GM18505 (cell line): ENCODE data around the gene NOC4L.

Experiments used
- ATAC-seq: cut with Tn5 transposase; IDR thresholded peaks from one replicate; pipeline ENCODE4 v1.9.1; 2021; ENCODE audit not compliant: unreplicated experiment
- POLR2A ChIP-seq: IDR thresholded peaks from 4 replicates; pipeline ENCODE4 v1.6.1; 2011; ENCODE audit warnings: borderline replicate concordance; ENCODE audit not compliant: insufficient read depth, insufficient read length; ENCODE audit errors: extremely low read depth

NOC4L gene

GRCh38 chr12:132111654-132112304 is 32.5 kb upstream of the NOC4L start:
- TF ChIP-seq POLR2A: no peak
- no peak for ATAC-seq

- no peak for TF ChIP-seq POLR2A
- no peak for ATAC-seq
These were observed 29.6 kb upstream of the NOC4L start for GRCh38 chr12:132114667-132115066.

- no peak for TF ChIP-seq POLR2A
- no peak for ATAC-seq
These were observed 28.8 kb upstream of the NOC4L start for GRCh38 chr12:132115500-132115899.

- no peak for ATAC-seq
- no peak for TF ChIP-seq POLR2A
These were observed 27.3 kb upstream of the NOC4L start for GRCh38 chr12:132116709-132117557.

- ATAC-seq: no peak
These were observed 26.7 kb upstream of the NOC4L start for GRCh38 chr12:132117558-132117875.

GRCh38 chr12:132118876-132119275 is 25.4 kb upstream of the NOC4L start:
- no peak for ATAC-seq
- TF ChIP-seq POLR2A: no peak

More at GRCh38 chr12:132117558-132117875, 26.7 kb upstream of the NOC4L start:
- no peak for TF ChIP-seq POLR2A

GRCh38 chr12:132121283-132121682 is 23.0 kb upstream of the NOC4L start:
- no peak for TF ChIP-seq POLR2A

GRCh38 chr12:132123970-132124765 is 20.1 kb upstream of the NOC4L start:
- ATAC-seq: no peak
- TF ChIP-seq POLR2A: no peak

More at GRCh38 chr12:132121283-132121682, 23.0 kb upstream of the NOC4L start:
- no peak for ATAC-seq

- no peak for TF ChIP-seq POLR2A
- no peak for ATAC-seq
These were observed 19.4 kb upstream of the NOC4L start for GRCh38 chr12:132124766-132125425.

GRCh38 chr12:132125736-132126135 is 18.5 kb upstream of the NOC4L start:
- TF ChIP-seq POLR2A: no peak
- no peak for ATAC-seq

- ATAC-seq: no peak
- TF ChIP-seq POLR2A: no peak
These were observed 17.2 kb upstream of the NOC4L start for GRCh38 chr12:132127041-132127440.

GRCh38 chr12:132129007-132129406 is 15.2 kb upstream of the NOC4L start:
- no peak for TF ChIP-seq POLR2A
- ATAC-seq: no peak

- ATAC-seq: no peak
- no peak for TF ChIP-seq POLR2A
These were observed 13.6 kb upstream of the NOC4L start for GRCh38 chr12:132130690-132131089.
